WTC11 (cell line): ENCODE data around the gene PITPNC1.

ENCODE experiments used
- NR2C2 ChIP-seq: sonication (generic); formaldehyde crosslinking; IDR thresholded peaks from 2 replicates; pipeline ENCODE4 v1.8.0; 2022; ENCODE audit warnings: mild to moderate bottlenecking, missing genetic modification reagents
- TF ChIP-seq, protein P1 (sequence below): fragments of 200-600 bp; IDR thresholded peaks from 2 replicates; pipeline ENCODE4 v1.8.0; 2022; ENCODE audit warnings: antibody characterized with exemption

DNA sequence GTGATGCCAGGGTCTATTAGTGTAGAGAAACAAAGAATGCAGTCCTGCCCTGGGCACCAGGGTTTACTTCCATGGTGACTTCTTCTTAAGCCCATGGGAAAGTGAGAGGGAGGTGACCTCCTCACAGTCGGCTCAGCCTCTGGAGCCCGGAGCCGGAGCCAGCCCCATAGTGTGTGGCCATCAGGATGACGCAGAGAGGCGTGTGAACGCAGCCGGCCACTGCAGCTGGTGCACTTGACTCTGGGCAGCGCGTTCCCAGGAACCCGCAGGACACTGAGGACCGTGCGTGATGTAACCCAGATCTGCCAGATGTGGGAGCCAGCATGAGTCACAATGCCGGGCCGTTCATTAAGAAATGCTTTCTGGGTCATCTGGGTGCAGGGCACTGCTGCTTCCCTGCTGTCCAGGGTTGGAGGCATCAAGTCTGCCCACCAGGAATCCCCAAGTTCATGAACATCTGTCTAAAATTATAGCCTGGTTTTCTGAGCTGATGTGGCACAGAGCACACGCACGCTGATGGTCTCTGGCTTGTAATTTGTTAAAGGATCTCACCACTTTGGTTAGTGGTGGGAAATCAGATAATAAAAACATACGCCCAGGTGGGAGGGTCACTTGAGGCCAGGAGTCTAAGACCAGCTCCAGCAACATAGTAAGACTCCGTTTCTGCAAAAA lies 114.1 kb downstream of the PITPNC1 start:
- TF ChIP-seq, protein P1, sequence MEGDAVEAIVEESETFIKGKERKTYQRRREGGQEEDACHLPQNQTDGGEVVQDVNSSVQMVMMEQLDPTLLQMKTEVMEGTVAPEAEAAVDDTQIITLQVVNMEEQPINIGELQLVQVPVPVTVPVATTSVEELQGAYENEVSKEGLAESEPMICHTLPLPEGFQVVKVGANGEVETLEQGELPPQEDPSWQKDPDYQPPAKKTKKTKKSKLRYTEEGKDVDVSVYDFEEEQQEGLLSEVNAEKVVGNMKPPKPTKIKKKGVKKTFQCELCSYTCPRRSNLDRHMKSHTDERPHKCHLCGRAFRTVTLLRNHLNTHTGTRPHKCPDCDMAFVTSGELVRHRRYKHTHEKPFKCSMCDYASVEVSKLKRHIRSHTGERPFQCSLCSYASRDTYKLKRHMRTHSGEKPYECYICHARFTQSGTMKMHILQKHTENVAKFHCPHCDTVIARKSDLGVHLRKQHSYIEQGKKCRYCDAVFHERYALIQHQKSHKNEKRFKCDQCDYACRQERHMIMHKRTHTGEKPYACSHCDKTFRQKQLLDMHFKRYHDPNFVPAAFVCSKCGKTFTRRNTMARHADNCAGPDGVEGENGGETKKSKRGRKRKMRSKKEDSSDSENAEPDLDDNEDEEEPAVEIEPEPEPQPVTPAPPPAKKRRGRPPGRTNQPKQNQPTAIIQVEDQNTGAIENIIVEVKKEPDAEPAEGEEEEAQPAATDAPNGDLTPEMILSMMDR: no peak
- TF ChIP-seq NR2C2: no peak
